ENCODE measurements around the gene XPC. TPM values are rescaled to one million over a fixed set of nuclear protein-coding genes. Genes with fewer than 3 reads are reported as not detected.
A peak's percentile ranks its signal among the peaks of the same experiment; 100 is the strongest.

Gene XPC
- total RNA-seq, 1 donor = 52.1 TPM

- Histone ChIP-seq H3K79me2 (ENCODE audit: insufficient read depth, low read length) (peaks cover 22% of the 10 kb centered on the region), H3K4me2 (ENCODE audit: insufficient read depth, low read length) (no peak overlapping the region), H3K4me3 (ENCODE audit: insufficient read depth, low read length) (no peak overlapping the region), H3K4me1 (ENCODE audit: insufficient read depth, low read length) (no peaks in the 10 kb centered on the region), H3K9me3 (ENCODE audit: low read depth, low read length) (no peaks in the 10 kb centered on the region), H4K20me1 (ENCODE audit: insufficient read depth, low read length) (no peaks in the 10 kb centered on the region), H3K36me3 (ENCODE audit: insufficient read depth, low read length) (peaks cover 24% of the 10 kb centered on the region), H3K27me3 (ENCODE audit: insufficient read depth, low read length) (no peaks in the 10 kb centered on the region), H2AFZ (ENCODE audit: low read length) (no peak overlapping the region), H3K27ac (ENCODE audit: low read depth, low read length) (no peak overlapping the region)
- DNase-seq (ENCODE audit: insufficient read length, low spot score, missing footprints) = no peak
- TF ChIP-seq CTCF (IDR thresholded peaks at IDR 0.05; ENCODE audit: extremely low read depth, low read depth, low read length) = no peak
Observed at GRCh38 chr3:14186854-14187458, 8.6 kb upstream of the XPC start.

- no peak for DNase-seq (ENCODE audit: insufficient read length, low spot score, missing footprints)
- no peak for TF ChIP-seq CTCF (IDR thresholded peaks at IDR 0.05; ENCODE audit: extremely low read depth, low read depth, low read length)
Observed at GRCh38 chr3:14183015-14183577, 4.7 kb upstream of the XPC start.

GRCh38 chr3:14181253-14181652 is 2.9 kb upstream of the XPC start:
- H3K4me1 ChIP-seq (ENCODE audit: insufficient read depth, low read length) = peaks cover 19% of the 10 kb centered on the region
- H3K27me3 ChIP-seq (ENCODE audit: insufficient read depth, low read length) = no peaks in the 10 kb centered on the region
- H4K20me1 ChIP-seq (ENCODE audit: insufficient read depth, low read length) = no peaks in the 10 kb centered on the region
- H3K36me3 ChIP-seq (ENCODE audit: insufficient read depth, low read length) = peaks cover 22% of the 10 kb centered on the region
- no peaks in the 10 kb centered on the region for H3K9me3 ChIP-seq (ENCODE audit: low read depth, low read length)
- TF ChIP-seq CTCF (IDR thresholded peaks at IDR 0.05; ENCODE audit: extremely low read depth, low read depth, low read length) = no peak
- H3K79me2 ChIP-seq (ENCODE audit: insufficient read depth, low read length) = peaks cover 46% of the 10 kb centered on the region
- H2AFZ ChIP-seq (ENCODE audit: low read length) = no peak overlapping the region
- no peak overlapping the region for H3K27ac ChIP-seq (ENCODE audit: low read depth, low read length)
- no peak overlapping the region for H3K4me3 ChIP-seq (ENCODE audit: insufficient read depth, low read length)
- DNase-seq (ENCODE audit: insufficient read length, low spot score, missing footprints) = no peak
- no peak overlapping the region for H3K4me2 ChIP-seq (ENCODE audit: insufficient read depth, low read length)

More at GRCh38 chr3:14183015-14183577, 4.7 kb upstream of the XPC start:
- Histone ChIP-seq H3K27me3 (ENCODE audit: insufficient read depth, low read length) (no peaks in the 10 kb centered on the region), H4K20me1 (ENCODE audit: insufficient read depth, low read length) (no peaks in the 10 kb centered on the region), H3K79me2 (ENCODE audit: insufficient read depth, low read length) (peaks cover 38% of the 10 kb centered on the region), H3K27ac (ENCODE audit: low read depth, low read length) (no peak overlapping the region), H2AFZ (ENCODE audit: low read length) (no peak overlapping the region), H3K4me1 (ENCODE audit: insufficient read depth, low read length) (peaks cover 9% of the 10 kb centered on the region), H3K9me3 (ENCODE audit: low read depth, low read length) (no peaks in the 10 kb centered on the region), H3K4me2 (ENCODE audit: insufficient read depth, low read length) (no peak overlapping the region), H3K4me3 (ENCODE audit: insufficient read depth, low read length) (no peak overlapping the region), H3K36me3 (ENCODE audit: insufficient read depth, low read length) (peaks cover 33% of the 10 kb centered on the region)

- Histone ChIP-seq H3K4me1 (ENCODE audit: insufficient read depth, low read length) (peaks cover 31% of the 10 kb centered on the region), H3K4me2 (ENCODE audit: insufficient read depth, low read length) (peak overlapping the region; percentile 86), H3K27ac (ENCODE audit: low read depth, low read length) (no peak overlapping the region), H3K36me3 (ENCODE audit: insufficient read depth, low read length) (peaks cover 19% of the 10 kb centered on the region), H2AFZ (ENCODE audit: low read length) (no peak overlapping the region), H3K79me2 (ENCODE audit: insufficient read depth, low read length) (peaks cover 58% of the 10 kb centered on the region), H3K4me3 (ENCODE audit: insufficient read depth, low read length) (no peak overlapping the region), H3K27me3 (ENCODE audit: insufficient read depth, low read length) (no peaks in the 10 kb centered on the region), H3K9me3 (ENCODE audit: low read depth, low read length) (no peaks in the 10 kb centered on the region), H4K20me1 (ENCODE audit: insufficient read depth, low read length) (peaks cover 13% of the 10 kb centered on the region)
- no peak for DNase-seq (ENCODE audit: insufficient read length, low spot score, missing footprints)
- no peak for TF ChIP-seq CTCF (IDR thresholded peaks at IDR 0.05; ENCODE audit: extremely low read depth, low read depth, low read length)
Observed at GRCh38 chr3:14179795-14180194, 1.4 kb upstream of the XPC start.

All from osteoblast (primary cell).